ENCODE data around the gene GPBP1L1.

Gene GPBP1L1

GRCh38 chr1:45583264-45583665 lies 103.1 kb downstream of the GPBP1L1 start:
- FAIRE-seq (peak; percentile 94), DNase-seq (ENCODE audit: insufficient read length) (peak; percentile 88)
- TF ChIP-seq POLR2AphosphoS5 (IDR thresholded peaks at IDR 0.05; ENCODE audit: low read depth, low read length) (no peak), POLR2A (IDR thresholded peaks at IDR 0.05; ENCODE audit: low read depth, low read length) (no peak), TAF1 (IDR thresholded peaks at IDR 0.05; ENCODE audit: borderline replicate concordance, low read depth, low read length) (no peak)
